Vagina (tissue), 2 donors: ENCODE data around the gene UBE2O. TPM values are rescaled to one million over a fixed set of nuclear protein-coding genes. Genes with fewer than 3 reads are reported as not detected.

ENCODE experiments used
- DNase-seq, 2 donors: peaks; one replicate each; pipeline ENCODE4 v3.0.0-alpha.2; 2017; ENCODE audit errors: extremely low spot score in 2 of 2
- H3K27ac ChIP-seq: fragments of 200-600 bp; sonication (generic); one replicate; pipeline ENCODE4 v1.5.1; 2019
- H3K27me3 ChIP-seq: fragments of 200-600 bp; sonication (generic); one replicate; pipeline ENCODE4 v1.5.1; 2019
- H3K36me3 ChIP-seq, 2 donors: fragments of 200-600 bp; sonication (generic); one replicate each; pipeline ENCODE4 v1.5.1; 2017 to 2019
- H3K4me1 ChIP-seq: fragments of 200-600 bp; sonication (generic); one replicate; pipeline ENCODE4 v1.5.1; 2019
- H3K4me3 ChIP-seq, 2 donors: fragments of 200-600 bp; sonication (generic); 1 replicate in 1 of 2; 2 replicates in 1 of 2; pipeline ENCODE4 v1.5.1; 2016 to 2019
- H3K9me3 ChIP-seq: fragments of 200-600 bp; sonication (generic); one replicate; pipeline ENCODE4 v1.5.1; 2019
- CTCF ChIP-seq, 3 experiments: fragments of 450-650 bp in 2 of 3; fragments of 200-600 bp in 1 of 3; sonication (generic) in 1 of 3; IDR thresholded peaks; one replicate each; pipeline ENCODE4 v1.5.1; 2017 to 2019; ENCODE audit warnings: antibody characterized with exemption in 3 of 3, mild to moderate bottlenecking in 2 of 3, moderate library complexity in 2 of 3
- POLR2A ChIP-seq, 2 donors: fragments of 450-650 bp; IDR thresholded peaks; one replicate each; pipeline ENCODE4 v1.6.1; 2017; ENCODE audit warnings: antibody characterized with exemption in 2 of 2, mild to moderate bottlenecking in 2 of 2, moderate library complexity in 2 of 2
- POLR2AphosphoS5 ChIP-seq, 2 donors: sonication (generic); formaldehyde crosslinking; IDR thresholded peaks; one replicate each; pipeline ENCODE4 v1.9.0; 2017; ENCODE audit warnings: antibody characterized with exemption in 2 of 2, mild to moderate bottlenecking in 2 of 2, low read depth in 1 of 2; ENCODE audit not compliant: insufficient read depth in 1 of 2
- intact Hi-C: fragments of 100-400 bp; cut with DNase I; formaldehyde crosslinking; loops from one replicate; pipeline ENCODE4 v1.15.1; 2023
- total RNA-seq: library from RNA; depleted of rRNA; stranded (reverse); fragments of >200 nt; gene quantifications from one replicate; pipeline ENCODE4 v1.2.3, GENCODE V29; 2016

UBE2O gene
- total RNA-seq, 1 donor from 2014 or later = 29.7 TPM

- H3K4me1 ChIP-seq = no peaks in the 10 kb centered on the region
- no peak overlapping the region for H3K4me3 ChIP-seq
- no peak overlapping the region for H3K27ac ChIP-seq
- peaks cover 0 to 15% of the 10 kb centered on the region in 2 donors for H3K36me3 ChIP-seq
- no peaks in the 10 kb centered on the region for H3K27me3 ChIP-seq
- TF ChIP-seq POLR2A (IDR thresholded peaks at IDR 0.05) = no peak
- TF ChIP-seq CTCF (IDR thresholded peaks at IDR 0.05) = no peak
- TF ChIP-seq POLR2AphosphoS5 (IDR thresholded peaks at IDR 0.05; ENCODE audit: insufficient read depth in 1 of 2, low read depth in 1 of 2) = no peak
- DNase-seq = no peak
- no peaks in the 10 kb centered on the region for H3K9me3 ChIP-seq
- intact Hi-C loops = no loop called here
Observed at GRCh38 chr17:76474894-76475293, 21.9 kb upstream of the UBE2O start.

- Histone ChIP-seq H3K27me3 (no peaks in the 10 kb centered on the region), H3K4me1 (no peaks in the 10 kb centered on the region), H3K36me3 (peaks cover 0 to 15% of the 10 kb centered on the region in 2 donors), H3K27ac (no peak overlapping the region), H3K4me3 (no peak overlapping the region), H3K9me3 (no peaks in the 10 kb centered on the region)
- DNase-seq = no peak
- intact Hi-C loops = no loop called here
- TF ChIP-seq POLR2A (IDR thresholded peaks at IDR 0.05) (no peak), POLR2AphosphoS5 (IDR thresholded peaks at IDR 0.05; ENCODE audit: insufficient read depth in 1 of 2, low read depth in 1 of 2) (no peak), CTCF (IDR thresholded peaks at IDR 0.05) (no peak)
Observed at GRCh38 chr17:76474238-76474637, 21.3 kb upstream of the UBE2O start.

- intact Hi-C loops = no loop called here
- Histone ChIP-seq H3K4me1 (no peaks in the 10 kb centered on the region), H3K4me3 (no peak overlapping the region), H3K36me3 (peaks cover 0 to 11% of the 10 kb centered on the region in 2 donors), H3K9me3 (no peaks in the 10 kb centered on the region), H3K27ac (no peak overlapping the region), H3K27me3 (no peaks in the 10 kb centered on the region)
- DNase-seq = no peak
- TF ChIP-seq POLR2AphosphoS5 (IDR thresholded peaks at IDR 0.05; ENCODE audit: insufficient read depth in 1 of 2, low read depth in 1 of 2) (no peak), CTCF (IDR thresholded peaks at IDR 0.05) (no peak), POLR2A (IDR thresholded peaks at IDR 0.05) (no peak)
Observed at GRCh38 chr17:76473541-76473985, 20.6 kb upstream of the UBE2O start.

- no peaks in the 10 kb centered on the region for H3K27me3 ChIP-seq
- H3K36me3 ChIP-seq = peaks cover 0 to 11% of the 10 kb centered on the region in 2 donors
- TF ChIP-seq POLR2A (IDR thresholded peaks at IDR 0.05) = no peak
- TF ChIP-seq POLR2AphosphoS5 (IDR thresholded peaks at IDR 0.05; ENCODE audit: insufficient read depth in 1 of 2, low read depth in 1 of 2) = no peak
- no peak for TF ChIP-seq CTCF (IDR thresholded peaks at IDR 0.05)
- no peaks in the 10 kb centered on the region for H3K9me3 ChIP-seq
- H3K4me1 ChIP-seq = no peaks in the 10 kb centered on the region
- intact Hi-C loops = no loop called here
- H3K4me3 ChIP-seq = no peak overlapping the region
- H3K27ac ChIP-seq = no peak overlapping the region
- DNase-seq = no peak
Observed at GRCh38 chr17:76472726-76473125, 19.8 kb upstream of the UBE2O start.

DNA sequence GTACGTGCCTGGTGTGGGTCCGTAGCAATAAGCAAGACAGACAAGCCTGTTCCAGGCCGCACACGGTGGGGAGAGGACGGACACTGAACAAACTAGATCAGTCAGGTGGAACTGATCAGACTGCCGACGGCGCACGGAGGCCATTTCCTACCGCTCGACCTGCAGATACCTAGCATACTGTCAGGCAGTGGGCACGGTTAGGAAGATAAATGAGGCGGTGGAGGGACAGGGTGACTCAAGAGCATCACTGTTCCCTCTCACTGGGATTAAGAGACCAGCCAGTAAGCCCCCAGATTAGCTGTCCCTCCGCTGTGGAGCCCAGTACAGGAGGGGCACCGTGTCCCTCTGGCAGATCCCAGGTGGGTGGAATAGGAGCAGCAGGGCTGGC is 19.3 kb upstream of the UBE2O start:
- Histone ChIP-seq H3K27me3 (no peaks in the 10 kb centered on the region), H3K36me3 (peaks cover 0 to 11% of the 10 kb centered on the region in 2 donors), H3K9me3 (no peaks in the 10 kb centered on the region), H3K4me3 (no peak overlapping the region), H3K4me1 (no peaks in the 10 kb centered on the region), H3K27ac (no peak overlapping the region)
- no peak for DNase-seq
- intact Hi-C loops = no loop called here
- TF ChIP-seq POLR2AphosphoS5 (IDR thresholded peaks at IDR 0.05; ENCODE audit: insufficient read depth in 1 of 2, low read depth in 1 of 2) (no peak), CTCF (IDR thresholded peaks at IDR 0.05) (no peak), POLR2A (IDR thresholded peaks at IDR 0.05) (no peak)
